Stomach smooth muscle (tissue), 2 donors: ENCODE results near the gene UBE3A.

Experiments used
- H3K27ac ChIP-seq: one replicate; pipeline ENCODE4 v1.7.0; 2013; ENCODE audit warnings: mild to moderate bottlenecking, low read length, inconsistent platforms
- H3K27me3 ChIP-seq, 2 donors: one replicate each; pipeline ENCODE4 v1.7.0; 2013; ENCODE audit warnings: low read length in 2 of 2; ENCODE audit not compliant: insufficient read depth in 2 of 2, control insufficient read depth in 1 of 2
- H3K36me3 ChIP-seq, 2 donors: one replicate each; pipeline ENCODE4 v1.7.0; 2013; ENCODE audit warnings: low read length in 2 of 2; ENCODE audit not compliant: control insufficient read depth in 2 of 2, insufficient read depth in 2 of 2
- H3K4me1 ChIP-seq: one replicate; pipeline ENCODE4 v1.7.0; 2013; ENCODE audit warnings: low read length; ENCODE audit not compliant: control insufficient read depth, insufficient read depth
- H3K4me3 ChIP-seq, 2 donors: one replicate each; pipeline ENCODE4 v1.7.0; 2013; ENCODE audit warnings: low read length in 2 of 2
- H3K9ac ChIP-seq, 2 donors: one replicate each; pipeline ENCODE4 v1.7.0; 2013; ENCODE audit warnings: low read length in 2 of 2, mild to moderate bottlenecking in 1 of 2
- H3K9me3 ChIP-seq, 2 donors: one replicate each; pipeline ENCODE4 v1.7.0; 2013; ENCODE audit warnings: low read length in 2 of 2; ENCODE audit not compliant: control insufficient read depth in 2 of 2
- donor health status: healthy.
- donor health status: Pancreatic carcinoma.

UBE3A gene

GRCh38 chr15:25375557-25375956 is 63.3 kb downstream of the UBE3A start:
- no peaks in the 10 kb centered on the region for H3K27me3 ChIP-seq
- H3K9me3 ChIP-seq = no peaks in the 10 kb centered on the region
- no peak overlapping the region for H3K4me3 ChIP-seq
- no peak overlapping the region for H3K27ac ChIP-seq
- peaks cover 5 to 20% of the 10 kb centered on the region in 2 donors for H3K36me3 ChIP-seq
- H3K9ac ChIP-seq = no peak overlapping the region
- H3K4me1 ChIP-seq = no peaks in the 10 kb centered on the region

GRCh38 chr15:25374143-25374542 is 64.7 kb downstream of the UBE3A start:
- H3K9ac ChIP-seq = no peak overlapping the region
- H3K4me3 ChIP-seq = no peak overlapping the region
- H3K9me3 ChIP-seq = no peaks in the 10 kb centered on the region
- peaks cover 5 to 24% of the 10 kb centered on the region in 2 donors for H3K36me3 ChIP-seq
- H3K27ac ChIP-seq = no peak overlapping the region
- H3K27me3 ChIP-seq = no peaks in the 10 kb centered on the region
- H3K4me1 ChIP-seq = no peaks in the 10 kb centered on the region

GRCh38 chr15:25372298-25372697 is 66.5 kb downstream of the UBE3A start:
- Histone ChIP-seq H3K27me3 (no peaks in the 10 kb centered on the region), H3K9ac (no peak overlapping the region), H3K27ac (no peak overlapping the region), H3K4me1 (no peaks in the 10 kb centered on the region), H3K36me3 (peaks cover 5 to 24% of the 10 kb centered on the region in 2 donors), H3K4me3 (no peak overlapping the region), H3K9me3 (no peaks in the 10 kb centered on the region)

GRCh38 chr15:25368850-25369249 is 70.0 kb downstream of the UBE3A start:
- Histone ChIP-seq H3K9me3 (no peaks in the 10 kb centered on the region), H3K36me3 (peaks cover 3 to 10% of the 10 kb centered on the region in 2 donors)

GRCh38 chr15:25366058-25366457 is 72.8 kb downstream of the UBE3A start:
- H3K27ac ChIP-seq = no peak overlapping the region
- no peak overlapping the region for H3K9ac ChIP-seq
- no peak overlapping the region for H3K4me3 ChIP-seq
- peaks cover 3 to 7% of the 10 kb centered on the region in 2 donors for H3K36me3 ChIP-seq
- no peaks in the 10 kb centered on the region for H3K9me3 ChIP-seq
- H3K27me3 ChIP-seq = no peaks in the 10 kb centered on the region
- no peaks in the 10 kb centered on the region for H3K4me1 ChIP-seq

More at GRCh38 chr15:25368850-25369249, 70.0 kb downstream of the UBE3A start:
- Histone ChIP-seq H3K4me1 (no peaks in the 10 kb centered on the region), H3K27me3 (no peaks in the 10 kb centered on the region), H3K4me3 (no peak overlapping the region), H3K27ac (no peak overlapping the region), H3K9ac (no peak overlapping the region)

DNA sequence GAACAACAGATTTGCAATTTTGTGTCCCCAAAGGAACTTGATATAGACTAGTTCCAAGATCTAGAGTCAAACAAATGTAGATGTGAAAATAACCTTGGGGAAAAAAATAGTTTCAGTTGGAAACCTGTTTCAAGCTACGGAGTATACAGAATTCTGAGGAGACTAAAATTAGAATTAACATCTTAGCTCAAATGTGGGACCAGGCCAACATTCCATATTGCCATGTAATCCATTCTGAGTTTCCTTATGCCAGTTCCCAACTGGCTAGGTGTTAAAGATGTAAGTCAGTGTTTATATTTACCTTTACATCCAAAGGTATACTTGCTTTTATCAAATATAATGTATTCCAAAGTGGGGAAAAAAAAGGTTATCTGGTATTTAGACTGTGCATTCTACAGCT is 76.3 kb downstream of the UBE3A start:
- Histone ChIP-seq H3K9me3 (no peaks in the 10 kb centered on the region), H3K9ac (no peak overlapping the region), H3K4me3 (no peak overlapping the region), H3K27me3 (no peaks in the 10 kb centered on the region), H3K4me1 (no peaks in the 10 kb centered on the region), H3K27ac (no peak overlapping the region), H3K36me3 (peaks cover 0 to 4% of the 10 kb centered on the region in 2 donors)

GRCh38 chr15:25347707-25348106 is 91.1 kb downstream of the UBE3A start:
- H3K4me3 ChIP-seq = no peak overlapping the region
- no peaks in the 10 kb centered on the region for H3K36me3 ChIP-seq
- H3K9ac ChIP-seq = no peak overlapping the region

GRCh38 chr15:25346371-25346770 is 92.5 kb downstream of the UBE3A start:
- Histone ChIP-seq H3K9ac (no peak overlapping the region), H3K27ac (peak overlapping the region; percentile 6), H3K4me3 (no peak overlapping the region), H3K9me3 (peaks cover 2 to 5% of the 10 kb centered on the region in 2 donors), H3K4me1 (peaks cover 2% of the 10 kb centered on the region), H3K27me3 (no peaks in the 10 kb centered on the region), H3K36me3 (no peaks in the 10 kb centered on the region)

More at GRCh38 chr15:25347707-25348106, 91.1 kb downstream of the UBE3A start:
- Histone ChIP-seq H3K4me1 (peaks cover 2% of the 10 kb centered on the region), H3K9me3 (peaks cover 2 to 5% of the 10 kb centered on the region in 2 donors), H3K27ac (no peak overlapping the region), H3K27me3 (no peaks in the 10 kb centered on the region)

DNA sequence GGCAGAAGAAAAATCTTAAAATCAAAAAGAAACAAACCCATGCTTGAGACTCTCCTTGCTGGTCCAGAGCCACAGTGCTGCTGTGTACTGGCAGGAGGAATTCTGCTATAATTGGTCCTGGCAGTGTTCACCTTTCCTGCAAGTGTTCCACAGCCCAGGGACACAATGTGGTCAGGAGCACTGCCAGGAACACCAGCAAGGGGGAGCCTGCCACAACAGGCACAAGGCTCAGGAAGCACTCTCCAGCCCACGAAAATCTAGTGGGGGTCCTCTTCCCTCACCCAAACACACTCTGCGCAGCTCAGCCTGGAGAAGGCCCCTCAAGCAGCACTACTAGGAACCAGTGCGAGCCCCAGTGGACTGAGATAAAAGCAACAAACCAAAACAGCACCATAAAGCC is 92.9 kb downstream of the UBE3A start:
- Histone ChIP-seq H3K27me3 (no peaks in the 10 kb centered on the region), H3K9ac (no peak overlapping the region), H3K4me1 (peaks cover 2% of the 10 kb centered on the region), H3K4me3 (no peak overlapping the region), H3K9me3 (peaks cover 2 to 5% of the 10 kb centered on the region in 2 donors), H3K27ac (peak overlapping the region; percentile 6), H3K36me3 (no peaks in the 10 kb centered on the region)

- Histone ChIP-seq H3K9me3 (peaks cover 2 to 3% of the 10 kb centered on the region in 2 donors), H3K36me3 (peaks cover 10 to 12% of the 10 kb centered on the region in 2 donors)
Observed at GRCh38 chr15:25342629-25343028, 96.2 kb downstream of the UBE3A start.

GRCh38 chr15:25339431-25339830 is 99.4 kb downstream of the UBE3A start:
- no peak overlapping the region for H3K9ac ChIP-seq
- no peak overlapping the region for H3K4me3 ChIP-seq
- H3K27ac ChIP-seq = no peak overlapping the region
- no peaks in the 10 kb centered on the region for H3K9me3 ChIP-seq
- H3K4me1 ChIP-seq = no peaks in the 10 kb centered on the region
- H3K36me3 ChIP-seq = peaks cover 12% of the 10 kb centered on the region in 2 donors
- no peaks in the 10 kb centered on the region for H3K27me3 ChIP-seq

More at GRCh38 chr15:25342629-25343028, 96.2 kb downstream of the UBE3A start:
- Histone ChIP-seq H3K27ac (no peak overlapping the region), H3K9ac (no peak overlapping the region), H3K27me3 (no peaks in the 10 kb centered on the region), H3K4me1 (peaks cover 2% of the 10 kb centered on the region), H3K4me3 (no peak overlapping the region)
